Hypothalamus (tissue), 51 donors: ENCODE results near the gene CTDNEP1.
A peak's percentile ranks its signal among the peaks of the same experiment; 100 is the strongest.

Source experiments
- DNase-seq, 51 donors: peaks; one replicate each; lab custom pipeline; 2025; lab: John Stamatoyannopoulos, UW

Gene CTDNEP1

GRCh38 chr17:7235693-7236665 lies 15.6 kb downstream of the CTDNEP1 start:
- no peak for DNase-seq

GRCh38 chr17:7234083-7234951 lies 17.2 kb downstream of the CTDNEP1 start, which contains the start of gene DVL2:
DVL2 (minus strand) TSS chr17:7234517; CDS start chr17:7234262, 255 bp downstream.
- peak; percentile 79 to 98 (median 93) for DNase-seq

- DNase-seq: no peak
These were observed 17.8 kb downstream of the CTDNEP1 start for GRCh38 chr17:7233701-7234082.

GRCh38 chr17:7232114-7232513 lies 19.4 kb downstream of the CTDNEP1 start:
- no peak for DNase-seq

- no peak for DNase-seq
These were observed 22.0 kb downstream of the CTDNEP1 start for GRCh38 chr17:7229504-7229903.

- DNase-seq: no peak
These were observed 22.6 kb downstream of the CTDNEP1 start for GRCh38 chr17:7228920-7229319.

- DNase-seq: no peak
These were observed 24.5 kb downstream of the CTDNEP1 start for GRCh38 chr17:7226721-7227710.

- no peak for DNase-seq
These were observed 25.7 kb downstream of the CTDNEP1 start for GRCh38 chr17:7225711-7226331.

- no peak for DNase-seq
These were observed 26.8 kb downstream of the CTDNEP1 start for GRCh38 chr17:7224661-7225111.

- DNase-seq: no peak
These were observed 27.4 kb downstream of the CTDNEP1 start for GRCh38 chr17:7224110-7224509.

GRCh38 chr17:7223375-7223774 lies 28.2 kb downstream of the CTDNEP1 start:
- DNase-seq: no peak

- DNase-seq: no peak
These were observed 28.6 kb downstream of the CTDNEP1 start for GRCh38 chr17:7222972-7223292.

GRCh38 chr17:7222093-7222971 lies 29.2 kb downstream of the CTDNEP1 start:
- no peak for DNase-seq

- no peak for DNase-seq
These were observed 30.0 kb downstream of the CTDNEP1 start for GRCh38 chr17:7221278-7222092.

GRCh38 chr17:7220593-7221277 lies 30.8 kb downstream of the CTDNEP1 start:
- DNase-seq: peak in 14 of 51 donors; percentile 18 to 47 (median 31)

GRCh38 chr17:7219812-7220592 lies 31.5 kb downstream of the CTDNEP1 start, which contains the start of the genes ACADVL and DLG4:
ACADVL (plus strand) TSS chr17:7219938; CDS start chr17:7219985, 47 bp downstream.
DLG4 (minus strand) TSS chr17:7219836.
- DNase-seq: peak in 50 of 51 donors; percentile 49 to 94 (median 85)
